HG03432 (cell line): ENCODE measurements around the gene HAUS8.

Source experiments
- ATAC-seq: cut with Tn5 transposase; IDR thresholded peaks from one replicate; pipeline ENCODE4 v1.9.1; 2021; ENCODE audit warnings: mild to moderate bottlenecking, moderate library complexity; ENCODE audit not compliant: unreplicated experiment

Gene HAUS8

DNA sequence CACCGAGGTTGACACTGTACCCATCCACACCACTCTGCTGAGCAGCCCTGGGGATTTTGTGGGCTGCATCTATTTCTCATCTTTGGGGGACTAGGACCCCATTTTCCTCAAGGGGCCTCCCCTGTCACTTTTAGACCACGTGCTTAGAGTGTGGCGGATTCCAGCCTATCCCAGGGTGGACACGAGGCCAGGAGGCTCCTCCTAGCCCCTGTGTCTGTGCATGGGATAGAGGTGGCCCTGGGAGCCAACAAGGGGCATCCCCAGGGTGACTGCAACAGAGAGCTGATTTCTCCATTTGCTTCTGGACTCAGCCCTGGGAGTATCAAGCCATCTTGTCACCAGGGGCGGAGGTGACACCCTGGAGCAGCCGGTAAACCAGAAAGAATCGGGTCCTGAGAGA is 72.8 kb downstream of the HAUS8 start:
- ATAC-seq: no peak

DNA sequence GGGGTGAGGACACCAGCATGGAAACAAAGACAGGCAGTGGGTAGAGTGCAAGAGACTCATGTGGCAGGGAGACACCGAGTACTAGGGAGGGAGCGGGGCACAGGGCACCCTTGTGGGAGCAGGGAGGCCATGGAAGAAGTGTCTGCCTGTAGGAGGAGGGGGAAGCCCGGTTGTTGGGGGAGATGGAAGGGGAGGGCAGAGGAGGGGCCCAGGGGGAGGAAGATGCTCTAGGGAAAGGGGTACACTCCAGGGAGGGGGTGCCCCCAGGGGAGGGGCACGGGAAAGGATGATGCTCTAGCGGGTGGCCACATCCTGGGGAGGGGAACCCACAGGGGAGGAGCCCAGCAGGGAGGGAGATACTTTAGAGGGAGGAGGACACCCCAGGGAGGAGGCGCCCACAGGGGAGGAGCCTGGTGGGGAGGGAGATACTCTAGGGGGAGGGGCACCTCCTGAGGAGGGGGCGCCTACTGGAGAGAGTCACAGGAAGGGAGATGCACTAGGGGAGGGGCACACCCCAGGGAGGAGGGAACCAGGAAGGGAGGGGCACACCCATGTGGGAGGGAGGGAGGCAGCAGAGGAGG is 73.6 kb downstream of the HAUS8 start:
- no peak for ATAC-seq
